Measurements from ENCODE around the gene CHRNA1. TPM values are rescaled to one million over a fixed set of nuclear protein-coding genes. Genes with fewer than 3 reads are reported as not detected.
A peak's percentile ranks its signal among the peaks of the same experiment; 100 is the strongest.

CHRNA1 gene
- total and polyA plus RNA-seq, 2 experiments from 2014 or later, result not detected

GRCh38 chr2:174729797-174730697 lies 34.2 kb downstream of the CHRNA1 start:
- no peaks in the 10 kb centered on the region for H4K20me1 ChIP-seq (replicated peaks; ENCODE audit: insufficient read depth)
- 0 out of 2 replicates have a peak, but pooled peaks cover 9% of the 10 kb centered on the region for H3F3A ChIP-seq (replicated peaks; ENCODE audit: low read depth)
- peak overlapping the region; percentile 84 for H3K4me2 ChIP-seq
- peaks cover 30% of the 10 kb centered on the region for H3K27me3 ChIP-seq (ENCODE audit: insufficient read depth)
- no peaks in the 10 kb centered on the region for H3K79me2 ChIP-seq (replicated peaks; ENCODE audit: insufficient read depth)
- H3K4me1 ChIP-seq (ENCODE audit: insufficient read depth), result 0 out of 2 replicates have a peak, but pooled peaks cover 7% of the 10 kb centered on the region
- peaks cover 28% of the 10 kb centered on the region for H3K27me3 Mint-ChIP-seq (ENCODE audit: insufficient read depth, low read depth, poor library complexity)
- no peak overlapping the region for H3K27ac Mint-ChIP-seq
- H3K4me1 Mint-ChIP-seq, result peaks cover 3% of the 10 kb centered on the region; the same call in 2 of the 3 replicates
- H3K4me3 Mint-ChIP-seq, result peak overlapping the region; percentile 82
- peak overlapping the region; percentile 74 for H3K4me3 ChIP-seq
- H3K36me3 ChIP-seq (ENCODE audit: insufficient read depth), result no peaks in the 10 kb centered on the region
- H2AFZ ChIP-seq, result peak overlapping the region; percentile 99
- TF ChIP-seq POLR2AphosphoS5 (IDR thresholded peaks at IDR 0.05; ENCODE audit: low read depth) (no peak), ZNF462 (CRISPR knock-in tag; IDR thresholded peaks at IDR 0.05) (0 out of 2 replicates have a peak, but pooled peaks have one; percentile 41), EZH2 (IDR thresholded peaks at IDR 0.05; ENCODE audit: low read depth, unreplicated experiment) (peak; percentile 34), ZNF114 (CRISPR knock-in tag; IDR thresholded peaks at IDR 0.05) (no peak), NANOG (IDR thresholded peaks at IDR 0.05; ENCODE audit: borderline replicate concordance) (no peak)
- TF ChIP-seq, protein P1, sequence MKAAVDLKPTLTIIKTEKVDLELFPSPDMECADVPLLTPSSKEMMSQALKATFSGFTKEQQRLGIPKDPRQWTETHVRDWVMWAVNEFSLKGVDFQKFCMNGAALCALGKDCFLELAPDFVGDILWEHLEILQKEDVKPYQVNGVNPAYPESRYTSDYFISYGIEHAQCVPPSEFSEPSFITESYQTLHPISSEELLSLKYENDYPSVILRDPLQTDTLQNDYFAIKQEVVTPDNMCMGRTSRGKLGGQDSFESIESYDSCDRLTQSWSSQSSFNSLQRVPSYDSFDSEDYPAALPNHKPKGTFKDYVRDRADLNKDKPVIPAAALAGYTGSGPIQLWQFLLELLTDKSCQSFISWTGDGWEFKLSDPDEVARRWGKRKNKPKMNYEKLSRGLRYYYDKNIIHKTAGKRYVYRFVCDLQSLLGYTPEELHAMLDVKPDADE (IDR thresholded peaks at IDR 0.05), result no peak
- TF ChIP-seq, protein P2, sequence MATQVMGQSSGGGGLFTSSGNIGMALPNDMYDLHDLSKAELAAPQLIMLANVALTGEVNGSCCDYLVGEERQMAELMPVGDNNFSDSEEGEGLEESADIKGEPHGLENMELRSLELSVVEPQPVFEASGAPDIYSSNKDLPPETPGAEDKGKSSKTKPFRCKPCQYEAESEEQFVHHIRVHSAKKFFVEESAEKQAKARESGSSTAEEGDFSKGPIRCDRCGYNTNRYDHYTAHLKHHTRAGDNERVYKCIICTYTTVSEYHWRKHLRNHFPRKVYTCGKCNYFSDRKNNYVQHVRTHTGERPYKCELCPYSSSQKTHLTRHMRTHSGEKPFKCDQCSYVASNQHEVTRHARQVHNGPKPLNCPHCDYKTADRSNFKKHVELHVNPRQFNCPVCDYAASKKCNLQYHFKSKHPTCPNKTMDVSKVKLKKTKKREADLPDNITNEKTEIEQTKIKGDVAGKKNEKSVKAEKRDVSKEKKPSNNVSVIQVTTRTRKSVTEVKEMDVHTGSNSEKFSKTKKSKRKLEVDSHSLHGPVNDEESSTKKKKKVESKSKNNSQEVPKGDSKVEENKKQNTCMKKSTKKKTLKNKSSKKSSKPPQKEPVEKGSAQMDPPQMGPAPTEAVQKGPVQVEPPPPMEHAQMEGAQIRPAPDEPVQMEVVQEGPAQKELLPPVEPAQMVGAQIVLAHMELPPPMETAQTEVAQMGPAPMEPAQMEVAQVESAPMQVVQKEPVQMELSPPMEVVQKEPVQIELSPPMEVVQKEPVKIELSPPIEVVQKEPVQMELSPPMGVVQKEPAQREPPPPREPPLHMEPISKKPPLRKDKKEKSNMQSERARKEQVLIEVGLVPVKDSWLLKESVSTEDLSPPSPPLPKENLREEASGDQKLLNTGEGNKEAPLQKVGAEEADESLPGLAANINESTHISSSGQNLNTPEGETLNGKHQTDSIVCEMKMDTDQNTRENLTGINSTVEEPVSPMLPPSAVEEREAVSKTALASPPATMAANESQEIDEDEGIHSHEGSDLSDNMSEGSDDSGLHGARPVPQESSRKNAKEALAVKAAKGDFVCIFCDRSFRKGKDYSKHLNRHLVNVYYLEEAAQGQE (IDR thresholded peaks at IDR 0.05; ENCODE audit: unreplicated experiment), result no peak
- no peak overlapping the region for H3K27ac ChIP-seq (ENCODE audit: low read depth)
- DNase-seq (ENCODE audit: low spot score) (peak; percentile 74), ATAC-seq (peak; percentile 84)
- no peaks in the 10 kb centered on the region for H3K9me2 ChIP-seq (ENCODE audit: insufficient read depth)
- no peaks in the 10 kb centered on the region for H3K36me3 Mint-ChIP-seq (ENCODE audit: low read depth)
- no peaks in the 10 kb centered on the region for H3K9me3 Mint-ChIP-seq

Measured in GM23338 (cell line).